Ishikawa (cell line): ENCODE results near the gene WEE2.

Experiments
- CEBPB ChIP-seq: IDR thresholded peaks from 2 replicates; pipeline ENCODE4 v1.6.1; 2012
- CREB1 ChIP-seq: IDR thresholded peaks from 2 replicates; pipeline ENCODE4 v1.6.1; 2012; ENCODE audit warnings: low read depth
- EGR1 ChIP-seq: IDR thresholded peaks from 2 replicates; pipeline ENCODE4 v1.6.1; 2012
- EP300 ChIP-seq: IDR thresholded peaks from 2 replicates; pipeline ENCODE4 v1.6.1; 2012; ENCODE audit warnings: borderline replicate concordance
- FOXM1 ChIP-seq: IDR thresholded peaks from 2 replicates; pipeline ENCODE4 v1.6.1; 2012; ENCODE audit warnings: low read depth, borderline replicate concordance
- MAX ChIP-seq: IDR thresholded peaks from 2 replicates; pipeline ENCODE4 v1.6.1; 2012
- NFIC ChIP-seq: IDR thresholded peaks from 2 replicates; pipeline ENCODE4 v1.6.1; 2012
- RAD21 ChIP-seq: IDR thresholded peaks from 2 replicates; pipeline ENCODE4 v1.6.1; 2012; ENCODE audit warnings: low read depth
- TAF1 ChIP-seq: IDR thresholded peaks from 2 replicates; pipeline ENCODE4 v1.6.1; 2012; ENCODE audit warnings: low read depth, mild to moderate bottlenecking
- TCF12 ChIP-seq: IDR thresholded peaks from 2 replicates; pipeline ENCODE4 v1.6.1; 2012; ENCODE audit warnings: low read depth
- TEAD4 ChIP-seq: IDR thresholded peaks from 2 replicates; pipeline ENCODE4 v1.6.1; 2012
- USF1 ChIP-seq: IDR thresholded peaks from 2 replicates; pipeline ENCODE4 v1.6.1; 2012
- YY1 ChIP-seq: IDR thresholded peaks from 2 replicates; pipeline ENCODE4 v1.6.1; 2012; ENCODE audit warnings: low read depth
- ZBTB7A ChIP-seq: IDR thresholded peaks from 2 replicates; pipeline ENCODE4 v1.6.1; 2012; ENCODE audit warnings: low read depth
- TF ChIP-seq, protein P1 (sequence below): IDR thresholded peaks from 2 replicates; pipeline ENCODE4 v1.6.1; 2012; ENCODE audit warnings: low read depth, mild to moderate bottlenecking

WEE2 gene

DNA sequence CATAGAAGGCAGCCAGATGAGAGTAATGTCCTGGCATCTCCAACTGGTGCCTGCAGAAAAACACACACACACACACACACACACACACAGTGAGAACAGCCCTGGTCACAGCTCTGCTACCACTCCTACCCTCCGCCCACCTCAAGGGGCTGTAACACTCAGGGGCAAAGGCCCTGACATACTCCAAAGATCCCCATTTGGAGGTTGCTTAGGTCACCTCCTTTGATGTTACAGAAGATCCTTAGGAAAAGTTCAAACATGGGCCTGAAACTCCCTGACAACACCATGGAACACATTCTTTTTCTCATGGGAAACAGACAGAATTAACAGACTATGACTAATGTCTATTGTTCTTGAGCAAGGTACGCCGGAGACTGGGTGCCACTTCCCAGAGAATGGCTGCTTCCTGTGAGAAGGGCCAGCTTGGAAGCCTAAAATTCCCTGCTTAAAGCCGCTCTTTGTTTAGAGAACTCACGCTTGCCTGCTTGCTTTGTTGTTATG lies 33.9 kb upstream of the WEE2 start:
- TF ChIP-seq USF1 = no peak
- TF ChIP-seq RAD21 = no peak
- TF ChIP-seq TAF1 = peak; percentile 31; the same call in 1 of the 2 replicates
- TF ChIP-seq, protein P1, sequence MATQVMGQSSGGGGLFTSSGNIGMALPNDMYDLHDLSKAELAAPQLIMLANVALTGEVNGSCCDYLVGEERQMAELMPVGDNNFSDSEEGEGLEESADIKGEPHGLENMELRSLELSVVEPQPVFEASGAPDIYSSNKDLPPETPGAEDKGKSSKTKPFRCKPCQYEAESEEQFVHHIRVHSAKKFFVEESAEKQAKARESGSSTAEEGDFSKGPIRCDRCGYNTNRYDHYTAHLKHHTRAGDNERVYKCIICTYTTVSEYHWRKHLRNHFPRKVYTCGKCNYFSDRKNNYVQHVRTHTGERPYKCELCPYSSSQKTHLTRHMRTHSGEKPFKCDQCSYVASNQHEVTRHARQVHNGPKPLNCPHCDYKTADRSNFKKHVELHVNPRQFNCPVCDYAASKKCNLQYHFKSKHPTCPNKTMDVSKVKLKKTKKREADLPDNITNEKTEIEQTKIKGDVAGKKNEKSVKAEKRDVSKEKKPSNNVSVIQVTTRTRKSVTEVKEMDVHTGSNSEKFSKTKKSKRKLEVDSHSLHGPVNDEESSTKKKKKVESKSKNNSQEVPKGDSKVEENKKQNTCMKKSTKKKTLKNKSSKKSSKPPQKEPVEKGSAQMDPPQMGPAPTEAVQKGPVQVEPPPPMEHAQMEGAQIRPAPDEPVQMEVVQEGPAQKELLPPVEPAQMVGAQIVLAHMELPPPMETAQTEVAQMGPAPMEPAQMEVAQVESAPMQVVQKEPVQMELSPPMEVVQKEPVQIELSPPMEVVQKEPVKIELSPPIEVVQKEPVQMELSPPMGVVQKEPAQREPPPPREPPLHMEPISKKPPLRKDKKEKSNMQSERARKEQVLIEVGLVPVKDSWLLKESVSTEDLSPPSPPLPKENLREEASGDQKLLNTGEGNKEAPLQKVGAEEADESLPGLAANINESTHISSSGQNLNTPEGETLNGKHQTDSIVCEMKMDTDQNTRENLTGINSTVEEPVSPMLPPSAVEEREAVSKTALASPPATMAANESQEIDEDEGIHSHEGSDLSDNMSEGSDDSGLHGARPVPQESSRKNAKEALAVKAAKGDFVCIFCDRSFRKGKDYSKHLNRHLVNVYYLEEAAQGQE = no peak
- peak; percentile 67 for TF ChIP-seq YY1
- peak; percentile 75 for TF ChIP-seq NFIC
- peak; percentile 97 for TF ChIP-seq EP300
- TF ChIP-seq ZBTB7A = no peak
- peak; percentile 95 for TF ChIP-seq FOXM1
- peak; percentile 95 for TF ChIP-seq TCF12
- TF ChIP-seq EGR1 = peak; percentile 43; the same call in 1 of the 2 replicates
- peak; percentile 28 for TF ChIP-seq CEBPB
- TF ChIP-seq TEAD4 = peak; percentile 72
- TF ChIP-seq CREB1 = no peak
- TF ChIP-seq MAX = no peak; the same call in none of the 2 replicates

DNA sequence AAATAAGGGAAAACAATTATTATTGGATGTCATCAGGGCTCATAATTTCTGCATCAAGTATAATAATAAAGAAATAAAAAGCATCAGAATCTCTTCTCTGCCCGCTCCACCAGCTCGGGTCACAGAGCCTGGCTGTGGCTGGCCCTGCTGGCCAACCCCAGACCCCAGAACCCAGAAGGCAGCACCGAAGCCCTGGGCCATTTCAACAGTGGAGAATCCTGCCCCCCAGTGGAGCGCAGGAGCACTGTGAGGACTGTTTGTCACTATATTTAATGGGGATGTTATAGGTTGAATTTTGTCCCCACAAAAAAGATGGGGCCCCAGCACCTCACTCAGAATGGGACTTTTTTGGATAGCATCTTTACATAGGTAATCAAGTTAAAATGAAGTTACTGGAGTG lies 33.5 kb upstream of the WEE2 start:
- TF ChIP-seq NFIC = no peak
- TF ChIP-seq MAX = no peak
- TF ChIP-seq RAD21 = peak; percentile 57
- TF ChIP-seq ZBTB7A = no peak
- no peak for TF ChIP-seq TEAD4

DNA sequence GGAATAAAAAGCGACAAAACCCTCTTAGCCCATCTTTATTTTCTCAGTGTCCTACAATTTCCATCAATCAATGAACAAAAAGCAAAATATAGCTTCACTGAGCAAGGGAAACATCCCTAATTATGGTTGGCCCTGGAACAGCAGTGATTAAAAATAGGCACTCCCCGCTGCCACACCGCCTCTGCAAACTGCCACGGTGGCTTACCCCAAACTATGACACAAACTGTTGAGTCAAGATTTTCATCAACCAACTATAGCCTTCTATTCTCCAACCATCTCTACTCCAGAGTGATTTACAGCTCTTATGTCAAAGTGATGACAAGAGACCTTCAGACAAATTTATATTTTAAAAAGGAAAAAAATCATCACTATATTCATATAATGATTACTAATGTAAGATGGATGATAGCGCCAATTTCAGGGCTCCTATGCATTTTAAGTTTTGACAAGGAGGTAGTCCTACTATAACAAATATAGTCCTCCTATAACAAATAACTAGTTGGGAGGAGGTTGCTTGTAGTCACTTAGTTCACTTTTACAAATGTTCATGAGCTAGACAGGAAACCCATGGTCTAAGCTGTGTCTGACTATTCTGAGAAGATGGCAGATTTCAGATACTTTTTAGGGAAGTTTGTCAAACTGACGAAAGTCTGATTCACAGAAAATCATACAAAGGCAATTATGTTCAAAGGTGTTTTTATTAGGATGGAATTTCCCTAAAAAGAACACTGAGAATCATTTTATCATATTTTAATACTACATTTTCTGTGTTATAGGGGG lies 32.5 kb upstream of the WEE2 start:
- TF ChIP-seq TCF12 (no peak), TEAD4 (no peak), ZBTB7A (no peak), USF1 (no peak)

DNA sequence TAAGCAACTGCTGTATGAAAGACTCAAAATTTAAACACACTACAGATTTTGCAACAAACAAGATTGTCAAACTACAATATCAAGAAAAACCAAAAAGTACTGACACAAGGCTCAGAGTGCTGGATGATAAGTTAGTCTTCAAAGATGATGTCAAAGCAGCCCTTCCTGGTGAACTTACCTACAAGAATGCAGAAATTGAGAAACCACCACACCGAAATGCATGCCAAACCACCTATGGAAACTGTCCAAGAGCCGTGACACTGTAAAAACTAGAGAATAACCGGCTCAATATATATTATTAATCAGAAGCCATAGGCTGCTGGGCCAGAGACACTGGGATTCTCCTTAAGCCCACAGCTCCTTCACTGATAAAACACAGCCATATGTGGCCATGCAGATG lies 31.5 kb upstream of the WEE2 start:
- peak; percentile 66; the same call in 1 of the 2 replicates for TF ChIP-seq NFIC
- TF ChIP-seq FOXM1 = no peak
- no peak for TF ChIP-seq EGR1
- TF ChIP-seq CEBPB = peak; percentile 53; the same call in 1 of the 2 replicates
- TF ChIP-seq TEAD4 = peak; percentile 43; the same call in 1 of the 2 replicates
- 0 out of 2 replicates have a peak, but pooled peaks have one; percentile 24 for TF ChIP-seq MAX
- no peak for TF ChIP-seq TAF1

GRCh38 chr7:141679014-141679413 lies 29.1 kb upstream of the WEE2 start:
- TF ChIP-seq RAD21 = no peak
- TF ChIP-seq USF1 = no peak
- TF ChIP-seq CEBPB = no peak
- TF ChIP-seq, protein P1 = no peak
- no peak for TF ChIP-seq CREB1
- no peak for TF ChIP-seq EGR1
